ENCODE measurements around the gene FAM210A.
"Not testable (repeated sequence)": the region's sequence is repeated elsewhere in the genome, so short reads cannot be mapped to it uniquely, and the experiment has no call there.

FAM210A gene

DNA sequence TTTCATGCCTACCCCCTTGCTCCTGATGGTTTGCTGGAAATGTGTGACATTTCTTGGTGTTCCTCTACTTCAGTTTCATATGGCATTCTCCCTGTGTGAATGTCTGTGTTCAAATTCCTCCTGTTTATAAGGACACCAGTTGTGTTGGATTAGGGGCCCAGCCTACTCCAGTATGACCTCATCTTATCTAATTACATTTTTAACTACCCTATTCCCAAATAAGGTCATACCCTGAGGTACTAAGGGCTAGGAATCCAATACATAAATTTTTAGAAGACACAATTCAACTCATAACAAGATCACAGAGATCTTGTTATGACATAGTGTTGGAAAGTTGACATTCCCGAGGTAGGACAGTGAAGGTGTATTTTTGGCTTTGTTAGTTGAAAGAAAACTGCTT lies 5.5 kb downstream of the FAM210A start:
- Mint-ChIP-seq H3K4me1 (ENCODE audit: low read depth) (peaks cover 37% of the 10 kb centered on the region), H3K9me3 (peaks cover 17% of the 10 kb centered on the region), H3K4me3 (no peak overlapping the region), H3K36me3 (ENCODE audit: low read depth) (peaks cover 28% of the 10 kb centered on the region), H3K27ac (no peak overlapping the region), H3K27me3 (ENCODE audit: low read depth) (no peaks in the 10 kb centered on the region)

DNA sequence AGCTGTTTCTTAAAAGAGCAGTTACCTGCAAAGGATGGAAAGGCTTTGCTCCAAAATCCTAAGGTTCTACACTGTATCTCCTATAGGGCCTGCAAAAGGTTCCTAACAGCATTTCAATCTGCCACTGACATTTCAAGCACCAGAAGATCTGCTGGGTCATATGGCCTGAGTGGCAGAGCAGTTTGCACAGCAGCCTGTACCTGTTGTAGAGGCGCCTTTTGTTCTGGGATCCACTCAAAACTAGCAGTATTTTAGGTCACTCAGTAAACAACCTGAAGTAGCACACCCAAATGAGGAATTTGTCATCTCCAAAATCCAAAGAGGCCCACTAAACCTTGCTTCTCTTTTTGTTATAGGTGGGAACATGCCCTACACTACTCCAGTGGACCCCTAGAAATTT lies 6.2 kb downstream of the FAM210A start:
- H3K27me3 Mint-ChIP-seq (ENCODE audit: low read depth), result no peaks in the 10 kb centered on the region
- H3K36me3 Mint-ChIP-seq (ENCODE audit: low read depth), result peaks cover 25% of the 10 kb centered on the region
- H3K27ac Mint-ChIP-seq, result no peak overlapping the region
- H3K9me3 Mint-ChIP-seq, result peaks cover 17% of the 10 kb centered on the region
- no peak overlapping the region for H3K4me3 Mint-ChIP-seq
- peaks cover 30% of the 10 kb centered on the region for H3K4me1 Mint-ChIP-seq (ENCODE audit: low read depth)

DNA sequence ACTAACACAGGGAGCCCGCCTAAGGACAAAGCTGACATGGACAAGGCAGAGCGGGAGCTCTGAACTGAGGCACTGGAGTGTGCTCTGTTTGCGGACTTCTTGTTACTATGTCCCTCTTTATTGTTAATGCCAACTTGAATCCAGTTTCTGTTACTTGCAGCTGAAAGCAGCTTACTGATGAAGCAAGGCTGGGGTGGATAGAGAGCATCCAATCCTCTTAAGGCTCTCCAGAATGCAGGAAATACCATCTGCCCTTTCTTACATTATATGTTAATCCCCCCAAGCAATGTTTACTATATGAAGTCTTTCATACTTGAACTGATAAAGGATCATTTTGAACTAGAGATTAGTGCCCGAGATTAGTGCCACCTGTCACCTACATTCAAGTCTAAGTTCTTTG lies 9.4 kb downstream of the FAM210A start:
- Mint-ChIP-seq H3K27me3 (ENCODE audit: low read depth) (no peaks in the 10 kb centered on the region), H3K27ac (no peak overlapping the region), H3K36me3 (ENCODE audit: low read depth) (peaks cover 22% of the 10 kb centered on the region), H3K4me3 (no peak overlapping the region), H3K9me3 (peaks cover 17% of the 10 kb centered on the region), H3K4me1 (ENCODE audit: low read depth) (peaks cover 7% of the 10 kb centered on the region)

DNA sequence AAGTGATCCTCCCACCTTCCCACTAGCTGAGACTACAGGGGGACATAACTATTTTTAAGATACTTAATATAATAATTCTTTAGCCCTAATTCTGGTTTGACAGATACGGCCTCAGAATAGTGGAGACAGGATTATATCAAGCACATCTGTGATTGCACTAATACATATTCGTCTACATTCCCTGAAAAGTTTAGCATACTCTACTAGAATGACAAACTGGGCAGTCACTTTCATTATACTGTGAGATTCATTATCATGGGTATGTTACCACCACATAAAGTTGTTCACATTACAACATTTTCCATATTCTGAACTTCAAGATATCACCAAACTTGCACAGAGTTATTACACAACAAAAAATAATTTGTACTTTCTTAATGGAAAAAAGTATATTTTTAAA lies 11.0 kb downstream of the FAM210A start:
- Mint-ChIP-seq H3K36me3 (ENCODE audit: low read depth) (peaks cover 26% of the 10 kb centered on the region), H3K9me3 (peaks cover 23% of the 10 kb centered on the region), H3K27me3 (ENCODE audit: low read depth) (no peaks in the 10 kb centered on the region), H3K27ac (no peak overlapping the region), H3K4me1 (ENCODE audit: low read depth) (peaks cover 7% of the 10 kb centered on the region), H3K4me3 (no peak overlapping the region)

DNA sequence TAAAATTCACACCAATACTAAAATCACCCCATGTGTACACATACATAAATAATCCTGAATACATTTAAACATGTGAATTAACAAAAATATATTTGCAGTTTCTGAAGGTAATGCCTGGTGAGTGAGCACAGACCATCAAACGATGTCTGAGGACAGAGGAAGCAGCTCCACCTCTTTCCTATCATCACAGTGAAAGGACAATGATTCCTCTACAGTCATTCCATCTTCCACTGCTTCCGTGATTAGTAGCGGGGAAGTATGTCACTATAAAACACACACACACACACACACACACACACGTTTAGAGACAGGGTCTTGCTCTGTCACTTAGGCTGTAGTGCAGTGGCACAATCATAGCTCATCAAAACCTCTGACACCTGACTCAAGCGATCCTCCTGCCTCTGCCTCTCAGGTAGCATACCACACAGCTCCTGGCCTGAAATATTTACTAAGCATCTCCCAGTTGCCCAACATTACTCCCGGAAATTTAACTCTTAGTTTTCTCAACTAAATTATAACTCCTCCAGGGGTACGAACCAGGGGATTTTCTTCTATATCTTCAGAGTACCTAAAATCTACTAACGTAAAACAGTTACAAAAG lies 12.8 kb downstream of the FAM210A start:
- Mint-ChIP-seq H3K9me3 (peaks cover 24% of the 10 kb centered on the region), H3K4me3 (no peak overlapping the region), H3K27me3 (ENCODE audit: low read depth) (no peaks in the 10 kb centered on the region), H3K27ac (no peak overlapping the region), H3K4me1 (ENCODE audit: low read depth) (peaks cover 5% of the 10 kb centered on the region), H3K36me3 (ENCODE audit: low read depth) (peaks cover 29% of the 10 kb centered on the region)

DNA sequence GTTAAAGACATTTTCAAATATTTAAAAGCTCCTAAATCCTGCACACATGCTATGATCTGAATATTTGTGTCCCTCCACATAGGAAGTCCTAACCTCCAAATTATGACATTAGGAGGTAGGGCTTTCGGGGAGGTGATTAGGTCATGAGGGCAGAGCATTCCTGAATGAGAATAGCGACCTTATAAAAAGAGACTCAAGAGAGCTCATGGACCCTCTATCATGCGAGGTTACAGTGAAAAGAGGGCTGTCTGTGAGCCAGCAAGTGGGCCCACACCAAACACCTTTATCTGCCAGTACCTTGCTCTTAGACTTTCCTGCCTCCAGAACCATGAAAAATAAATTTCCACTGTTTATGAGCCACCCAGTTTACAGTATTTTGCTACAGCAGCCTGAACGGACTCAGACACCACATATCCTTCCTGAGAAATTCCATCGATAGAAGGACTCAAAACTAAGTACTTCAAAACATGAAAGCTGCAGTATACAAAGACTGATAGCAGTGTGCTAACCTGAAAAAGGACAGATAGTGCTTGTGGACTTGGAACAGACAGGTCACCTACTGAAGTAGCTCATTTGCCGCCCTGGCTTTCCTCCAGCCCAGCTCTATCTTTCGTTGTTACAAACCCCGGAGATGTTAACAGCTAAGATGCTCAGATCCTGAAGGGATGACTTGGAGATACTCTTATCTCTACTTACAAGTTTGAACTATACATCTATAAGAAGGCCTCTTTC lies 13.8 kb downstream of the FAM210A start:
- H3K36me3 Mint-ChIP-seq (ENCODE audit: low read depth), result peaks cover 26% of the 10 kb centered on the region
- H3K27ac Mint-ChIP-seq, result no peak overlapping the region
- peaks cover 23% of the 10 kb centered on the region for H3K9me3 Mint-ChIP-seq
- H3K4me3 Mint-ChIP-seq, result no peak overlapping the region
- peaks cover 5% of the 10 kb centered on the region for H3K4me1 Mint-ChIP-seq (ENCODE audit: low read depth)
- no peaks in the 10 kb centered on the region for H3K27me3 Mint-ChIP-seq (ENCODE audit: low read depth)

DNA sequence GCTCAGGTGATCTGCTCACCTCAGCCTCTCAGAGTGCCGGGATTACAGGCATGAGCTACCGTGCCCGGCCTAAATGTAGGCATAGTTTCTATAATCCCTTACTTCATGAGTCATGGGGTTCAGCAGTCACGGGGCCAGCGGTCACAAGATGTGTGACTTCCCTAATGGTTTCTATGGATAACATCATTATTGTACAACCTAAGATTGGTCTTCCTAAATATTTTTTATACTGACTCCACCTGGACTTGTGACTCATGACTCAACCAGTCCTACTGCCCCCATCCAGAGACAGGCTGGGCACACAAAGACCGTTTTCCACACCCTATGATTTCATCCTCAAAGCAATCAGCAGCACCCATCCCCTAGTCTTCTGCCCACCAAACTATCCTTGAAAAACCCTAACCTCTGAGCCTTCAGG lies 15.9 kb downstream of the FAM210A start:
- no peaks in the 10 kb centered on the region for H3K4me1 Mint-ChIP-seq (ENCODE audit: low read depth)
- no peak overlapping the region for H3K27ac Mint-ChIP-seq
- H3K36me3 Mint-ChIP-seq (ENCODE audit: low read depth), result peaks cover 31% of the 10 kb centered on the region
- H3K4me3 Mint-ChIP-seq, result no peak overlapping the region
- peaks cover 23% of the 10 kb centered on the region for H3K9me3 Mint-ChIP-seq
- H3K27me3 Mint-ChIP-seq (ENCODE audit: low read depth), result no peaks in the 10 kb centered on the region

DNA sequence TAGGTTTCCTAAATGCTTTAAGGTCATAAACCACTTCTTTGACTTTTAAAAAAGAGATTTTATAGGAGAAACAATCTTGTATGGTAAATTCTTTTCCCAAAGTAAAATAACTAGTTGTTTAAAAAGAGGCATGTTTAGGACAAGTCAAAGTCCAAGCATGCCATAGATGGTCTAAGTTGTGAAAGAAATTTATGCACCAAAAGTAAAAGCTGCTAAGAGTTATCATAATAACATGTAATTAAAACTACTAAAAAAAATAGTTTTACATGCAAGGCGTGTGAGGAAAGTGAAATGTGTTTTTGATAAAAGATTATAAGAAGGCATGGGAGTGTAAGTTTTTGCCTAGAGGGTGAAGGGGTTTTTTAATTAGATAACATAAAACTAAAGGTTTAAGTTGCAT lies 22.5 kb downstream of the FAM210A start:
- H3K4me3 Mint-ChIP-seq, result no peak overlapping the region
- peaks cover 42% of the 10 kb centered on the region for H3K36me3 Mint-ChIP-seq (ENCODE audit: low read depth)
- H3K27me3 Mint-ChIP-seq (ENCODE audit: low read depth), result no peaks in the 10 kb centered on the region
- H3K27ac Mint-ChIP-seq, result no peak overlapping the region
- H3K4me1 Mint-ChIP-seq (ENCODE audit: low read depth), result no peaks in the 10 kb centered on the region
- peaks cover 59% of the 10 kb centered on the region for H3K9me3 Mint-ChIP-seq

DNA sequence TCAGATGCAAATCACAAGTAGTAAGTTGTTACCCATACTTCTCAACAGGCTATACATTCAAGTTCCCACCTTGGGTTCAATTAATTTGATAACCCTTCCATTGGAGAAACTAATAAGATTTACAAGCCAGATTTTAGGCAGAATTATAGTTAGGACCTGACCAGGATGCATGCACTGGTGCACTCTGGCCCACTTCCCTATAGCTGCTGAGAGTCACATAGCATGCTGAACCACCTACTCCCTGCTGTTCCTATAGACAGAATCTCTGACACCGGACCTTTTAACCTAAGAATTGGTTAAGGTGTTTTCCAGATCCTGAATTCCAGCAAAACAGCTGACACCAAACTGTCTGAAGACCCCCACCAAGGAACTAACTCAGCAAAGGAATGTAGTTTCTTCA lies 26.2 kb downstream of the FAM210A start:
- Mint-ChIP-seq H3K9me3 (peaks cover 64% of the 10 kb centered on the region), H3K27me3 (ENCODE audit: low read depth) (no peaks in the 10 kb centered on the region), H3K4me3 (no peak overlapping the region), H3K27ac (no peak overlapping the region), H3K36me3 (ENCODE audit: low read depth) (peaks cover 38% of the 10 kb centered on the region), H3K4me1 (ENCODE audit: low read depth) (no peaks in the 10 kb centered on the region)

DNA sequence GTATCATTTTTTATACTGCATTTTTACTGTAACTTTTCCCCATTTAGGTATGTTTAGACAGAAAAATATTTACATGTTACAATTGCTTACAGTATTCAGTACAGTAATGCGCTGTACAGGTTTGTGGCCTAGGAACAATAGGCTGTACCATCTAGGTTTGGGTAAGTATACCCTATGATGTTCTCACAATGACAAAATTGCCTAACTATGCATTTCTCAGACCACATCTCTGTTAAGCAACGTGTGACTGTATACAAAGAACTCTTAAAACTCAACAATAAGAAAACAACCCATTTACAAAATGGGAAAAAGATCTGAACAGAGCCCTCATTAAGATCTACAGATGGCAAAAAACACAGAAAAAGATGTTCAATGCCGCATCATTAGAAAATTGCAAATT lies 29.4 kb downstream of the FAM210A start:
- Mint-ChIP-seq H3K9me3 (peaks cover 58% of the 10 kb centered on the region), H3K4me1 (ENCODE audit: low read depth) (peaks cover 5% of the 10 kb centered on the region), H3K36me3 (ENCODE audit: low read depth) (peaks cover 29% of the 10 kb centered on the region), H3K27me3 (ENCODE audit: low read depth) (no peaks in the 10 kb centered on the region), H3K27ac (no peak overlapping the region), H3K4me3 (no peak overlapping the region)

DNA sequence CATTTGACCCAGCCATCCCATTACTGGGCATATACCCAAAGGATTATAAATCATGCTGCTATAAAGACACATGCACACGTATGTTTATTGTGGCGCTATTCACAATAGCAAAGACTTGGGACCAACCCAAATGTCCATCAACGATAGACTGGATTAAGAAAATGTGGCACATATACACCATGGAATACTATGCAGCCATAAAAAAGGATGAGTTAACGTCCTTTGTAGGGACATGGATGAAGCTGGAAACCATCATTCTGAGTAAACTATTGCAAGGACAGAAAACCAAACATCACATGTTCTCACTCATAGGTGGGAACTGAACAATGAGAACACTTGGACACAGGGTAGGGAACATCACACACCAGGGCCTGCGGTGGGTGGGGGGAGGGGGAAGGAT lies 31.0 kb downstream of the FAM210A start:
- H3K36me3 Mint-ChIP-seq (ENCODE audit: low read depth), result peaks cover 26% of the 10 kb centered on the region

DNA sequence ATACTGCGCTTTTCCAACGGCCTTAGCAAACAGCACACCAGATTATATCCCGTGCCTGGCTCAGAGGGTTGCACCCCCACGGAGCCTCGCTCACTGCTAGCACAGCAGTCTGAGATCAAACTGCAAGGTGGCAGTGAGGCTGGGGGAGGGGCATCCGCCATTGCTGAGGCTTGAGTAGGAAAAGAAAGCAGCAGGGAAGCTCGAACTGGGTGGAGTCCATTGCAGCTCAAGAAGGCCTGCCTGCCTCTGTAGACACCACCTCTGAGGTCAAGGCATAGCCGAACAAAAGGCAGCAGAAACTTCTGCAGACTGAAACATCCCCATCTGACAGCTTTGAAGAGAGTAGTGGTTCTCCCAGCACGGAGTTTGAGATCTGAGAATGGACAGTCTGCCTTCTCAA lies 36.3 kb downstream of the FAM210A start:
- H3K27ac Mint-ChIP-seq; H3K36me3 Mint-ChIP-seq (ENCODE audit: low read depth); H3K4me1 Mint-ChIP-seq (ENCODE audit: low read depth); H3K4me3 Mint-ChIP-seq; H3K27me3 Mint-ChIP-seq (ENCODE audit: low read depth): not testable (repeated sequence)
- H3K9me3 Mint-ChIP-seq, result peaks cover 26% of the 10 kb centered on the region

More for the DNA sequence above, 31.0 kb downstream of the FAM210A start:
- not testable (repeated sequence) for H3K27ac Mint-ChIP-seq; H3K4me1 Mint-ChIP-seq (ENCODE audit: low read depth); H3K27me3 Mint-ChIP-seq (ENCODE audit: low read depth); H3K4me3 Mint-ChIP-seq
- H3K9me3 Mint-ChIP-seq, result peaks cover 51% of the 10 kb centered on the region

DNA sequence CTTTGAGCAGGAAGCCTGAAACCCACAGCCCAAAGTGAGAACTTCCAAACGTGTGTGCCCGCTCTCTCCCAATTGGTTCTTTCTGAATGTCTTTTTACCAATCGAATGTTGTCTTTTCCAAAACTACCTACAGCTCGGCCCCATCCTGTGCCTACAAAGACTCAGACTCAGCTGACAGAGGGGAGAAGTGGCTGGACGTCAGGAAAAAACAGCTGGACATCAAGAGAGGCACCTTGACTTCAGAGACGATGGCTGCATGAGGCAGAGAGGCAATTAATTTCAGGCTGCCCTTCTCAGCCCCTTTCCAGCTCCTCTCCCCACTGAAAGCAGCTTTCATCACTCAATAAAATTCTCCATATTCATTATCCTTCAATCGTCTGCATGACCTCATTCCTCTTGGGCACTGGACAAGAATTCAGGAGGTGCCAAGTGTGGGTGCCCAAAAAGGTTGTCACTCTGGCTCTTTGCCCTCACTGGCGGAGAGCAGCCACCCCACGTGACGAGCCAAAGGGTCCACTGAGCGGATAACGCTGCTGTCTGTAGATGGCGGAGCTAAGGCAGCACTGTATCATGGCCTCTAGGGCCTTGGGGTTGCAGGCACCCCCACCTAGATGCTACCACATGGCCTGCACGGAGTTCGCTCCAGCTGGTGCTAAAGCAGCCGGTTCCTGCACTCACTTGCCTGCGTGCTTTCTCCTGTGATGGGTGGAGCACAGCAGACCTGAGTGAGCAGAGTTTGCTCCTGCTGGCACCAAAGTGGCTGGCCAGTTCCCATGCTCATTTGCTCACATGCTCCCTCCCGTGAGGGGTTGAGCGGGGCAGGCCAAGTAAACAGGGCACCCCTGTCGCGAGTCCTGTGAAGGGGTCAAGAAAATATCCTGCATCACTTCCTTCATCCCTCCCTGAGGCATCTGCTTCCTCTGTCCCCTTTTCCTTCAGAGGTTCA lies 37.9 kb downstream of the FAM210A start:
- H3K9me3 Mint-ChIP-seq, result peaks cover 20% of the 10 kb centered on the region
- no peak overlapping the region for H3K4me3 Mint-ChIP-seq
- H3K27ac Mint-ChIP-seq, result no peak overlapping the region
- H3K27me3 Mint-ChIP-seq (ENCODE audit: low read depth), result no peaks in the 10 kb centered on the region
- peaks cover 11% of the 10 kb centered on the region for H3K36me3 Mint-ChIP-seq (ENCODE audit: low read depth)
- peaks cover 7% of the 10 kb centered on the region for H3K4me1 Mint-ChIP-seq (ENCODE audit: low read depth)

DNA sequence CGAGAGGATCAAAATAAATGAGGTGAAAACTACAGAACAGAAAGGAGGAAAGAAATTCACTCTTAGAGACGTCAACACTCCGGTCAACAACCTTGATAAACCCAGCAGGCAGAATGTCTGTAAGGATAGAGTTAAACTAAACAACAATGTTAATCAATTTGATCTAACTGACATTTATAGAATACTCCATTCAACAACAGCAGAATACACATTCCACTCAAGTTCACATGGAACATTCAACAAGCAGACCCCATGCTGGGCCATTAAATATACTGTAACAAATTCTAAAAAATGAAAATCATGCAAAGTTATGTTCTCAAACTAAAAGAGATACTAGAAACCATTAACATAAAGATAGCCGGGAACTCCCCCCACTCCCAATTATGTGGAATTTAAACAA lies 41.8 kb downstream of the FAM210A start:
- Mint-ChIP-seq H3K27ac (no peak overlapping the region), H3K27me3 (ENCODE audit: low read depth) (no peaks in the 10 kb centered on the region), H3K4me3 (no peak overlapping the region), H3K36me3 (ENCODE audit: low read depth) (peaks cover 6% of the 10 kb centered on the region), H3K4me1 (ENCODE audit: low read depth) (peaks cover 3% of the 10 kb centered on the region), H3K9me3 (no peaks in the 10 kb centered on the region)

DNA sequence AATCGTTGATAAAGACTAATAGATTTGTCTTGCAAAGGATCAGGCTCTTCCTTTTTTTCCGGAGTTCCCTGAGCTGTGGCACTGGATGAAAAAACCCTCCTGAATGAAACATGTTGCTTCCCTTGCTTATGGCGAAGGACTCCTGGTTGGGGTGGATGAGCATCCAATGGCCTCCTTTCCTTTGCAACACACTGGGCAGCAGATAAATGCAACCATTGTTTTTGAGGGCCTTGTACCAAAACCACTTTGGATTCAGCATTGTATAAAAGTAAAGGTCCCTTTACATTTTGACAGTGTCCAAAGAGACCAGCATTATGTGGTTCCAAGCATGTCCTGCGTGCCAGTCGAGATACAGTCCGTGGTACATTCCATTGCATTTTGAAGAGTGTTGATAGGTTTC lies 44.7 kb downstream of the FAM210A start:
- Mint-ChIP-seq H3K27ac (no peak overlapping the region), H3K9me3 (no peaks in the 10 kb centered on the region), H3K27me3 (ENCODE audit: low read depth) (no peaks in the 10 kb centered on the region), H3K4me1 (ENCODE audit: low read depth) (peaks cover 9% of the 10 kb centered on the region), H3K4me3 (no peak overlapping the region), H3K36me3 (ENCODE audit: low read depth) (peaks cover 4% of the 10 kb centered on the region)

Measured in T-helper 1 cell treated with Interleukin-12 subunit alpha and Interleukin-12 subunit beta and Interleukin-4 antibody, amounts not matched to agents 30 μg/mL and 1 μg/mL, for 36 hours (primary cell).